A204.1 (cell line): Measurements from ENCODE around the gene EIF1AD.

Experiments
- FAIRE-seq: peaks from 2 replicates; lab custom pipeline; 2012; peaks lifted over from hg19 to GRCh38; lab: Jason Lieb, UNC

EIF1AD gene

GRCh38 chr11:66002648-66003225 is 780 bp upstream of the EIF1AD start:
- FAIRE-seq: no peak

- no peak for FAIRE-seq
These were observed 4.7 kb downstream of the EIF1AD start for GRCh38 chr11:65997286-65997685.

- no peak for FAIRE-seq
These were observed 9.9 kb downstream of the EIF1AD start for GRCh38 chr11:65992056-65992455.

DNA sequence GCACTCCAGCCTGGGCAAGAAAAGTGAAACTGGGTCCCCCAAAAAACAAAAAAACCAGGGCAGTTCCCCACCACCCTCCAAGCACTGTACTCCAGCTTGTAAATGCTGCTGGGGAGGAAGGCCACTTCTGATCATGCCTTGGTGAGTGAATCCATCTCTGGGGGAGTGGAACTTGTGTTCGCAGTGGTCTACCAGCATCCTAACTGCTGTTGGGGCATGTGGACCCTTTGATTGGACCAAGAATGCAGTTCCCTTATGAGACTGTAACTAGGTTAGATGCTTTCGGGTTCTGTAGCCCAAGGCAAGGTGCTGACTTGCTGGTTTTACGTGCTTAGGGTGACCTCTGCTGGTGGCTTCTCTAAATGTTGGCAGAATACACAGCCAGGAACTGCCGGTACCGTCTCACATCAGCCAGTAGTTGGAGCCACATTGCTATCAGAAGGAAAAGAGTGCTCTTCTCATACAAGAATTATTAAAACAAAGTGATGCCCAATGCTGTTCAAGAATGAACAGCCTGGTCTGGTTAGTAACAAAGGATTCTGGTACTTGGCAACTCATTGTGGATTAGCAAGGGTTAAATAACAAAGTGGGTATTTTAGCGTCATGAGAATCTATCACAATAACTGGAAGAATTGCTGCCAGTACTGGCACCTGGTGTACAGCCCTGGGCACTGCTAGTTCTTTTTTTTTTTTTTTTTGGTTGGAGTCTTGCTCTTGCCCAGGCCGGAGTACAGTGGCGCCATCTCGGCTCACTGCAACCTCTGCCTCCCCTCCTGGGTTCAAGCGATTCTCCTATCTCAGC is 13.0 kb downstream of the EIF1AD start:
- peak; percentile 99 for FAIRE-seq

- no peak for FAIRE-seq
These were observed 14.6 kb downstream of the EIF1AD start for GRCh38 chr11:65987336-65987735.

DNA sequence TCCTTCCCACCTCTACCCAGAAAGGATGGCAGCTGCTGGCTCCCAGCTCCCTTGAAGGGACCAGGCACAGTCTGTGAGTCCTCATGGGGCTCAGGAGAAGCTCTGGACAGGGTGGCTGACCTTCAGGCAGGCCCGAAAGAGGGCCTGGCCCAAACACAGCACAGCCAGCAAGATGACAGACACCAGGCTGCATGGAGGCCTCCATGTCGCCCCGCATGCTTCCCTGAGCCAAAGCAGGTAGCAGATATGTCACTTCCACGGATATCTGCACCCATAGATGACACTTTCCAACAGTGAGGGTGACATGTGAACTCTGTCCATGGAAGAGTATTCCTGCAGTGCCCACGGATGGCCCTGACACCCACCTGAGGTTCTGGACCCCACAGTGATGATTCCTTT is 18.4 kb downstream of the EIF1AD start:
- no peak for FAIRE-seq

GRCh38 chr11:65982824-65983588 is 19.0 kb downstream of the EIF1AD start:
- no peak for FAIRE-seq

DNA sequence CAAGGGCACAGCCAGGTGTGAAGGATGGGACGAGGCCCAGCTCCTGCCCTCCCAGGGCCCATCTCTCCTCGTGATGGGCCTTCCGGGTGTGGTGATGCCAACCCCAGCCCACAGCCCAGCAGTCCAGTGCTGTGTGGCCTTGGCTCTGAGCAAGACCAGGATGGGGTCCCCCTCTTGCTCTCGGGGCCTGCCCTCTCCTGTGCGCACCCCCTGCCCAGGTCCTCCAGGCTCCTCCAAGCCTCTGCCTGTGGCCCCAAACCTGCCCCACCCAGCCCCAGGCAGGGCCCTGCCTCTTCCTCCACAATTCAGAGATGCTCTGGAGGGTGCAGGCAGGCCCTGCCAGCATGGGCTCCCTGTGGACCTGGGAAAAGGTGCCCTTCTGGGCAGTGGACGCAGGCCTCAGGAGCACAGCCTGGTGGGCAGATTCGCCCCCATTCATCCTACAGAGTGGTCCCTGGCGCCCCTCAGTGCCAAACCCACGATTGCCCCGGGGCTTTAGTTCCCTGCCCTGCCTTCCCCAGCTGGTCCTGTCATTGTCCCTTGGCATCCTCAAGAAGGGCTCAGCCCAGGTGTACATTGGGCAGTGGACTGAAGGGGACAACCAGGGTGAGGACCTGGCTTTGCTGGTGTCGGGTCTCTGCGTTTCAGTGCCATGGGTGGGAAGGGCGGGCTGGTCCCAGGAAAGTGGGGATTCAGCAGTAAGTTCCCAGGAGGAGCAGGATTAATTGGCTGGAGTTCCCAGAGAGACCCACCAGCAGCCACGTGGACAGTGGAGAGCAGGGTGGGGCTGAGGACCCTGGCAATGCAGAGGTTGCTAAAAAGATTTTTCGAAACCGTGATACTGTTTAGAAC is 19.8 kb downstream of the EIF1AD start:
- no peak for FAIRE-seq

DNA sequence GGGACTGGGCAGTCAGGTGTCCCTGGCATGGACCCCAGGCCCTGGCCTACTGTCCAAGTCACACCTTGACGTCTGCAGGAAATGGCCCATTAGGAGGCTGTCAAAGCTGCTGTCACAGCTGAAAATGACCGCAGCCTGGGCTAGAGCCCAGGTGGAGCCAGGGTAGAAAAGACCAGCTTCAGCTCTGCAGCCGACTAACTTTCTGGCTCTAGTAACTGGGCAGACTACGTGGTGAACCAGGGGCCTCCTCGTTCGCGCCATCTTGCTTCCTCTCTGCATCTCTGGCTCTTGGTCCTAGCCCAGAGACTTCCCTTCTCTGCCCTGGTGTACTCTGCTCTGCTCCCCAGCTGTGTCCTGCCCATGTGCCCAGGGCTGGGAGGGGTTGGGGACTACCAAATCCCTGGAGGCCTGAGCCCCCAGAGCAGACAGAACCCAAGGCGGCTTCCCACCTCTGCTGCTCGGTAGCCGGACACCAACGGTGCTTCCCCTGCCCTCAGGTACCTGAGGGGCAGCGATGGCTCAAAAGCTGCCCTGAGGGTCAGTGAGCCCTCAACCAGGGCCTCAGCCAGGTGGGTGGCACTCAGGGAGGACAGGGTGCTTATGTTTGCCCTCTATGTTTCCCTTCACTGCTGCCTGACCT is 20.7 kb downstream of the EIF1AD start:
- no peak for FAIRE-seq

- no peak for FAIRE-seq
These were observed 22.6 kb downstream of the EIF1AD start for GRCh38 chr11:65979261-65979759.

DNA sequence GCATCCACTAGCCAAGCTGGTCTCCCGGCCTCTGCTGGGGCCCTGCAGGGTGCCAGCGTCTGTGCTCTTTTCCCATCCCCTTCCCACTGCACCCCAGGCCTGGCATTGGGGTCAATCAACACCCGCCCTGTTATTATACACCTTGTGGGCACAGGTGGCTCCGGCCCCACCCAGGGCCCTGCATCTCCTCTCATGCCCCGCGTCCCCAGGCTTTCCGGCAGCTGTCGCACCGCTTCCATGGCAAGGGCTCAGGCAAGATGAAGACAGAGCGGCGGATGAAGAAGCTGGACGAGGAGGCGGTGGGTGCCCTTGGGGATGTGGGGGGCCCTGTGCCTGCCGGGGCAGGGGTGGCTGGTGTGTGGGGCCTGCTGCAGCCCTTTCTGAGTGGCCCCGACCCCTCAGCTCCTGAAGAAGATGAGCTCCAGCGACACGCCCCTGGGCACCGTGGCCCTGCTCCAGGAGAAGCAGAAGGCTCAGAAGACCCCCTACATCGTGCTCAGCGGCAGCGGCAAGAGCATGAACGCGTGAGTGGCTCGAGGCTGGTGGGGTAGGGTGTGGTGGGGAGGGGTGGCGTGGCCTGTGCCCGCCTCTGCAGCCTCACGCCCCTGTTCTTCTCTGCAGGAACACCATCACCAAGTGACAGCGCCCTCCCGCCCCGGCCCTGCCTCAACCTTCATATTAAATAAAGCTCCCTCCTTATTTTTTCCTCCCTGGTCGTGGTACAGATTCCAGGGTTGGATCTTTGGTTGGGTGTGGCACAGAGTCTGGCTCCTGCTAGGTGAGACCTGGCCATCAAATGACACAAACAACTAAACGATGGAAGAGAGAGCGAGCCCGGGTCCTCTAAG is 23.3 kb downstream of the EIF1AD start:
- no peak for FAIRE-seq

GRCh38 chr11:65977621-65978390 is 24.2 kb downstream of the EIF1AD start:
- no peak for FAIRE-seq

DNA sequence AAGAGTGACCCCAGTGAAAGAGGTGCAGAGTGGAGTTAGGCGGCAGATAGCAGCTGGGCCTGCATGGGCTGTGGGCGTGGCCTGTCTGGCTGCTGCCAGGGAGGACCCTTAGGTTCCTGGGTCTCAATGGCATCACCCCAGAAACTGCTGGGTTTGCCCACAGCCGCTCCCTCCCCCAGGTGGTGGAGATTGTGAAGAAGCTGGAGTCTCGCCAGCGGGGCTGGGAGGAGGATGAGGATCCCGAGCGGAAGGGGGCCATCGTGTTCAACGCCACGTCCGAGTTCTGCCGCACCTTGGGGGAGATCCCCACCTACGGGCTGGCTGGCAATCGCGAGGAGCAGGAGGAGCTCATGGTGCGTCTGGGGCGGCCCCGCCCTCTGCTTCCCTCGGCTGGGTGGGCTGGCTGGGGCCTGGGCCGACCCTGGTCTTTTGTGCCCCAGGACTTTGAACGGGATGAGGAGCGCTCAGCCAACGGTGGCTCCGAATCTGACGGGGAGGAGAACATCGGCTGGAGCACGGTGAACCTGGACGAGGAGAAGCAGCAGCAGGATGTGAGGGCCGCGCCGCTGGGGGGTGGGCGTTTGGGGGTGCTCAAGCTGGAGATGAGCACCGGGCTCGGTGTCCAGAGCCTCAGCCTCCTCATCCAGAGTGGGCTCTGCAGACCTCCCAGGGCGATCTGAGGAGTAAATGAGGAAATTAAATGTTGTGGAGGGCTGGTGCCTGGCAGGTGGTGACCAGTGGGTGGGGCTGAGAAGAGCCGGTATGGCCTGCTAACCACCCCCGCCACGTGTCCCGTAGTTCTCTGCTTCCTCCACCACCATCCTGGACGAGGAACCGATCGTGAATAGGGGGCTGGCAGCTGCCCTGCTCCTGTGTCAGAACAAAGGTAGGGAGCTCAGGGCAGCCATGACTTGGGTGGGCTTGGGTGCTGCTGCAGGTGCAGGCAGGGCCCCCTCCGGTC is 25.5 kb downstream of the EIF1AD start:
- no peak for FAIRE-seq

DNA sequence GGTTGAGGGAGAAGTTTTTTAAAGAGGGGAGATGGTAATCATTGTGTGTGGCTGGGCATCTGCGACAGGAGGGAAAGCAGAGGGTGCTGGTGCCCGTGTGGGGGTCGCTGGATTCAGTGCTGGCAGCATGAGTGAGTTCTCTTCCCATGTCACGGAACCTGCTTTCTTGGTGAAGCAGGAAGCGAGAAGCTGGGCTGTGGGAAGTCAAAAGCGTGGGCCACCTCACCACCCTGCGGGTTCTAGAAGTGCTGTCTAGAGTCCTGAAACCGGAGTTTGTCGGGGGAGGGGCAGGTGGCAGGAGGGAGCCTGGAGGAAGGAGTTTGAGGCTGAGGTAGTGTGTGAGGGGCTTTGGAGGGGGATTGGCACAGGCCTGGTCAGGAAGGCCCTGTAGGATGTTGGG is 26.2 kb downstream of the EIF1AD start:
- no peak for FAIRE-seq

DNA sequence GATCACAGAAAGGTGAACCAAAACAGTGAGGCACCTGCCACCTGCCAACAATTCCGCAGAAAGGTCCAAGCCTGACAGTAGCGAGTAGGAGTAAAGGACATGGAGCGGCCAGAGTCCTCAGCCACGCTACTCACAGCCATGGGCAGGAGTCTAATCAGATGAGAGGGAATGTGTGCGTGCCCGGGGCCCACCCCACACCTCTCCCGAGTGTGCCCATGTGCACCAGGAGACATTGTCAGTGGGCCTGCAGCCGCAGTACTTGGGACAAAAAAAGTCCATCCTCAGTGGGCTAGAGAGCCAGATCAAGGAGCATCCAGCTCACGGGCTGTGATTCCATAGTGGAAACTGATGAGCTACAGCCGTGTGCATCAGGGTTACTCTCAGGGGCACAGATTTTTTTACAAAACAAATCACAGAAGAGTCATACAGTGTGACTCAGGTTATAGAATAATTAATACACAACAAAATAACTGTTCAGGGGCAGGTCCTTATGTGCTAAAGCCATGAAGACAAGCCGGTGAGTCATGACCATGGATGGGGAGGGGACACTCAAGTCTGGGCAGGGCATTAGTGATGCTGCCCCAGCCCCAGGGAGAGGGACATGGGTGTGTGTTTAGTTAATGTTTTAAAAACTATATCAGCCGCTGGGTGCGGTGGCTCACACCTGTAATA is 28.4 kb downstream of the EIF1AD start:
- no peak for FAIRE-seq

- no peak for FAIRE-seq
These were observed 29.8 kb downstream of the EIF1AD start for GRCh38 chr11:65972116-65972515.

- FAIRE-seq: no peak
These were observed 33.1 kb downstream of the EIF1AD start for GRCh38 chr11:65968600-65969482.
